Kidney (tissue), 22 donors: Measurements from ENCODE around the gene BRINP3. TPM values are rescaled to one million over a fixed set of nuclear protein-coding genes. Genes with fewer than 3 reads are reported as not detected.
"Not testable (repeated sequence)": the region's sequence is repeated elsewhere in the genome, so short reads cannot be mapped to it uniquely, and the experiment has no call there.

Experiments used
- DNase-seq, 5 donors: peaks; one replicate each; pipeline ENCODE4 v3.0.0-alpha.2; 2013 to 2020
- FAIRE-seq: peaks from 2 replicates; lab custom pipeline; 2012; peaks lifted over from hg19 to GRCh38; lab: Jason Lieb, UNC
- H3K27ac ChIP-seq, 2 donors: one replicate each; pipeline ENCODE4 v1.7.0; 2013; ENCODE audit warnings: low read depth in 2 of 2, low read length in 2 of 2, inconsistent platforms in 1 of 2
- H3K27me3 ChIP-seq: one replicate; pipeline ENCODE4 v1.7.1; 2013; ENCODE audit warnings: low read length, inconsistent platforms; ENCODE audit not compliant: control insufficient read depth, insufficient read depth
- H3K36me3 ChIP-seq, 3 donors: one replicate each; pipeline versions ENCODE4 v1.7.0 to v1.7.1; 2013; ENCODE audit warnings: low read length in 3 of 3, control low read depth in 1 of 3, inconsistent platforms in 1 of 3; ENCODE audit not compliant: insufficient read depth in 3 of 3, control insufficient read depth in 2 of 3
- H3K4me1 ChIP-seq, 3 donors: one replicate each; pipeline versions ENCODE4 v1.7.0 to v1.7.1; 2013; ENCODE audit warnings: low read length in 3 of 3, inconsistent platforms in 1 of 3, low read depth in 1 of 3; ENCODE audit not compliant: control insufficient read depth in 2 of 3, insufficient read depth in 2 of 3
- H3K4me3 ChIP-seq, 3 donors: one replicate each; pipeline versions ENCODE4 v1.7.0 to v1.8.1; 2013; ENCODE audit warnings: low read length in 3 of 3, control low read depth in 1 of 3, inconsistent platforms in 1 of 3
- H3K9ac ChIP-seq, 3 donors: one replicate each; pipeline versions ENCODE4 v1.7.0 to v1.7.1; 2013; ENCODE audit warnings: low read length in 3 of 3, control low read depth in 1 of 3, inconsistent platforms in 1 of 3
- H3K9me3 ChIP-seq, 3 donors: one replicate each; pipeline versions ENCODE4 v1.7.0 to v1.7.1; 2013; ENCODE audit warnings: low read length in 3 of 3, control low read depth in 1 of 3, inconsistent platforms in 1 of 3; ENCODE audit not compliant: control insufficient read depth in 2 of 3, insufficient read depth in 1 of 3
- intact Hi-C: fragments of 100-400 bp; cut with DNase I; formaldehyde crosslinking; loops from one replicate; pipeline ENCODE4 v1.11.1; 2022
- long read RNA-seq, 10 donors: library from polyadenylated mRNA in 1 of 10; unstranded in 1 of 10; transcript quantifications; one replicate each; pipeline ENCODE4 v2.0.0 and lab custom pipeline, GENCODE V29; 2021 to 2026
- polyA plus RNA-seq: library from polyadenylated mRNA; stranded (reverse); fragments of 350-450 nt; fragmentation: Illumina TruSeq; extraction: RNeasy Lipid Tissue Mini Kit (QIAGEN cat#74804); gene quantifications from one replicate; pipeline ENCODE4 v1.2.3, GENCODE V29; 2014; ENCODE audit warnings: low read depth, low replicate concordance; ENCODE audit not compliant: insufficient read depth
- total RNA-seq: library from RNA; stranded (reverse); fragmentation: NEBNext Ultra II Directional; extraction: Animal tissue kit (Norgen Biotek cat#: 25700); gene quantifications from one replicate; pipeline ENCODE4 v1.2.1, GENCODE V29; 2021
- TF ChIP-seq, protein P1 (sequence below): IDR thresholded peaks from 3 replicates; pipeline ENCODE4 v1.5.1; 2012; ENCODE audit warnings: mild to moderate bottlenecking, moderate library complexity, borderline replicate concordance; ENCODE audit not compliant: insufficient read depth; ENCODE audit errors: extremely low read depth
- donor health status: control.
- donor health status: control.
- donor health status: control.
- donor health status: control.
- donor health status: control.
- donor health status: DM: yes; HTN: yes; CAD: no.
- donor health status: Normal renal cell carcinoma (clear cell type).

The BRINP3 gene
- 1.8 TPM for total RNA-seq
- 1.4 TPM for polyA plus RNA-seq
- long read RNA-seq, donor 1, result 0 reads
- long read RNA-seq, donor 2, result 0 reads
- long read RNA-seq, donor 3, result 0 reads
- long read RNA-seq, donor 4, result 0 reads
- long read RNA-seq, donor 5, result 0 reads
- long read RNA-seq, donor 6, result 0 reads
- long read RNA-seq, donor 7, partial matches to known transcripts, result 0 of 1 reads
- long read RNA-seq, donor 7, other reads (novel, unspliced or antisense), result 1 of 1 reads
- long read RNA-seq, donor 8, result 0 reads
- long read RNA-seq, donor 9, result 0 reads
- long read RNA-seq, donor 10, result 0 reads

DNA sequence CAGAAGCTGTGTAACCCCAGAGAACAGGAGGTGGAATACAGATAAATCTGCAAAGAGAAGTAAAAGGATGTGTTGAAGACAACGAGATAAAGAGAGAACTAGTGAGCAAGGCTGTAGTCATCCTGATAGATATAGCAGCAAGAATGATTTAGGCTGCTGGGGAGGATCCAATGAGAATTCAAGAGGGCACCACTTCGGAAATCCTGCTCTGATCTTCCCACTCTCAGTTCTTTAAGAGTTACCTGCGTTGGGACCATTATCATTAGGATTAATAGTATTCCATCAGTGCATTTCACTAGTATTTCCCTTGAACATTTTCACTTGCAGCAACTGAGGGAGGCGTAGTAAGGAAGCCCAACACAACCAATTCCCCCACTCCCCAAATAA is at the start of gene BRINP3:
TSS of gene BRINP3 (minus strand) at position 103 of the 387 bp plus-strand sequence.
- TF ChIP-seq, protein P1, sequence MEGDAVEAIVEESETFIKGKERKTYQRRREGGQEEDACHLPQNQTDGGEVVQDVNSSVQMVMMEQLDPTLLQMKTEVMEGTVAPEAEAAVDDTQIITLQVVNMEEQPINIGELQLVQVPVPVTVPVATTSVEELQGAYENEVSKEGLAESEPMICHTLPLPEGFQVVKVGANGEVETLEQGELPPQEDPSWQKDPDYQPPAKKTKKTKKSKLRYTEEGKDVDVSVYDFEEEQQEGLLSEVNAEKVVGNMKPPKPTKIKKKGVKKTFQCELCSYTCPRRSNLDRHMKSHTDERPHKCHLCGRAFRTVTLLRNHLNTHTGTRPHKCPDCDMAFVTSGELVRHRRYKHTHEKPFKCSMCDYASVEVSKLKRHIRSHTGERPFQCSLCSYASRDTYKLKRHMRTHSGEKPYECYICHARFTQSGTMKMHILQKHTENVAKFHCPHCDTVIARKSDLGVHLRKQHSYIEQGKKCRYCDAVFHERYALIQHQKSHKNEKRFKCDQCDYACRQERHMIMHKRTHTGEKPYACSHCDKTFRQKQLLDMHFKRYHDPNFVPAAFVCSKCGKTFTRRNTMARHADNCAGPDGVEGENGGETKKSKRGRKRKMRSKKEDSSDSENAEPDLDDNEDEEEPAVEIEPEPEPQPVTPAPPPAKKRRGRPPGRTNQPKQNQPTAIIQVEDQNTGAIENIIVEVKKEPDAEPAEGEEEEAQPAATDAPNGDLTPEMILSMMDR, result no peak
- Histone ChIP-seq H3K9me3 (no peaks in the 10 kb centered on the region), H3K27me3 (peaks cover 7% of the 10 kb centered on the region), H3K4me1 (peaks cover 0 to 3% (median 0%) of the 10 kb centered on the region in 3 donors), H3K36me3 (no peaks in the 10 kb centered on the region), H3K27ac (no peak within 1 kb of the TSS), H3K4me3 (peak within 1 kb of the TSS; percentile 54 to 71 (median 64)), H3K9ac (peak within 1 kb of the TSS in 1 of 3 donors; percentile 40)
- peak in 1 of 5 donors; percentile 9 for DNase-seq
- intact Hi-C loops, result no loop called here
- no peak for FAIRE-seq

DNA sequence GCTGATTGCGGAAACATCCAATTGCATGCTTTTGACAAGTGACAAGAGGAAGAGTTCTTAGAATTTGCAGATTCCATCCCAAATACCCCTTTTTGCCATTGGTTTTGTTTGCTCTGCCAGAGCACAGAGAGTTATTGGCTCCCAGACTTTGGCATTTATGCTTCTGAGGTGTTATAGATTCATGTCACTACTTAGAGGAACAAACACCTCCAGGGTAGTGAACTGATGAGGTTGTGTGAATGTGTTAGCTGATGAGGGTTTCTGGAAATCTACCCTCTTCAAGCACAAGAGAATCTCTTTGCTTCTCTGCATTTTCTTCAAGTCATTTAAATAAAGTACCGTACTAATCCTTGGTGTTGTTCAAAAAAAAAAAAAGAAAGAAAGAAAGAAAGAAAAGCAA is 33.9 kb upstream of the BRINP3 start:
- TF ChIP-seq, protein P1, result no peak
- Histone ChIP-seq H3K36me3 (no peaks in the 10 kb centered on the region), H3K27me3 (no peaks in the 10 kb centered on the region), H3K9me3 (no peaks in the 10 kb centered on the region), H3K9ac (no peak overlapping the region), H3K27ac (no peak overlapping the region), H3K4me3 (no peak overlapping the region), H3K4me1 (no peaks in the 10 kb centered on the region)
- FAIRE-seq (no peak), DNase-seq (no peak)
- intact Hi-C loops, result no loop called here

DNA sequence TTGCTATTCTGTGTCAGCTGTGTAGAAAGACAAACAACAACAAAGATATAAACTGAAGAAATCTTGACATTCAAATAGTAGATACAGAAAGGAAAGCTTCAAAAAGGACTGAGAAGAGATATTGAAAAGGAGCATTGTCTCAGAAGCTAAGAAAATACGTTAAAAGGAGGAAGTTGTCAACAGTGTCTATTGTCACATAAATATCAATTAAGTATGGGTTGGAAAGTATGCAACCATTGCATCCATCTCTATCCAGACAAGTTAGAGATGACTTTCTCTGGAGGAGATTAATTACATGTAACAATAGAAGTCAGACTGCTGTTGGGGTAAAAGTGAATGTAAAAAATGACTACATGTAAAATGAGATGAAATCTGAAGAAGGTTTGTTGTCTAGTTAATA is 29.7 kb upstream of the BRINP3 start:
- Histone ChIP-seq H3K4me1 (no peaks in the 10 kb centered on the region), H3K36me3 (no peaks in the 10 kb centered on the region), H3K9ac (no peak overlapping the region), H3K27ac (no peak overlapping the region), H3K27me3 (no peaks in the 10 kb centered on the region), H3K4me3 (no peak overlapping the region), H3K9me3 (no peaks in the 10 kb centered on the region)
- TF ChIP-seq, protein P1, result no peak
- intact Hi-C loops, result no loop called here
- DNase-seq (no peak), FAIRE-seq (no peak)

DNA sequence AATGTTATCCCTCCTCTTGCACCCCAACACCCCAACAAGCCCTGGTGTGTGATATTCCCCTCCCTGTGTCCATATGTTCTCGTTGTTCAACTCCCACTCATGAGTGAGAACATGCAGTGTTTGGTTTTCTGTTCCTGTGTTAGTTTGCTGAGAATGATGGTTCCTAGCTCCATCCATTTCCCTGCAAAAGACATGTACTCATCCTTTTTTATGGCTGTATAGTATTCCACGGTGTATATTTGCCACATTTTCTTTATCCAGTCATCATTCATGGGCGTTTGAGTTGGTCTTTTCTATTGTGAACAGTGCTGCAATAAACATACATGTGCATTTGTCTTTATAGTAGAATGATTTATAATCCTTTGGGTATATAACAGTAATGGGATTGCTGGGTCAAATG is 26.9 kb upstream of the BRINP3 start:
- H3K9ac ChIP-seq, H3K36me3 ChIP-seq, H3K9me3 ChIP-seq, intact Hi-C loops, H3K4me3 ChIP-seq, DNase-seq, FAIRE-seq, H3K27me3 ChIP-seq, H3K4me1 ChIP-seq, H3K27ac ChIP-seq: not testable (repeated sequence)
